ENCODE measurements around the gene ASF1B. TPM values are rescaled to one million over a fixed set of nuclear protein-coding genes. Genes with fewer than 3 reads are reported as not detected.

The ASF1B gene
- total and polyA plus RNA-seq, 4 donors, result 2.7 to 11.5 (median 8.6) TPM

DNA sequence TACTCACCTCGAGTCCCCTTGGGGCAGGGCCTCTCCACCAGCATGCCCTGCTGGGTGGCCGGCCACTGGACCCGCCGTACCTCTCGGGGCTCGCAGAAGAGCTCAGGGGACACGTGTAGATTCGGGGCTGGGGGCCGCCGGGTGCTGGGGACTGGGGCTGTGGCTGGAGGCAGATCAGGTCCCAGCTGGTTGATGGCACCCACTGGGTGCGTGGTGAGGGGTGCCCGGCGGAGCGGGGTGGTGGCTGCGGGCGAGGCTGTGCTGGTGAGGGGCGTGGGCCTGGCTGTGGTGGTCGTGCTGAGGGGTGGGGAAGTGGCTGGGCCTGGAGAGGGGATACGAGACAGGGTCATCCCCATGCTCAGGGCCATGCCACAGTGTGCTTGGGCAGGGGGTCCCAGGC, 24.9 kb upstream of the ASF1B start:
- DNase-seq (ENCODE audit: low read depth in 4 of 6, low spot score in 6 of 6), result no peak
- no peaks in the 10 kb centered on the region for H3K9me3 ChIP-seq (ENCODE audit: control insufficient read depth, insufficient read depth, low read length)
- no peaks in the 10 kb centered on the region for H3K27me3 ChIP-seq (ENCODE audit: control insufficient read depth, insufficient read depth, low read length)
- peaks cover 99% of the 10 kb centered on the region for H3K36me3 ChIP-seq (ENCODE audit: control insufficient read depth, insufficient read depth, low read length)
- H3K27ac ChIP-seq (ENCODE audit: low read depth, low read length), result no peak overlapping the region
- peaks cover 16% of the 10 kb centered on the region for H3K4me1 ChIP-seq (ENCODE audit: control insufficient read depth, insufficient read depth, low read length)
- no peak overlapping the region for H3K4me3 ChIP-seq (ENCODE audit: low read depth, low read length)
- WGBS (ENCODE audit: insufficient coverage), result 95% methylated on average over 19 of the region's 19 CpGs

DNA sequence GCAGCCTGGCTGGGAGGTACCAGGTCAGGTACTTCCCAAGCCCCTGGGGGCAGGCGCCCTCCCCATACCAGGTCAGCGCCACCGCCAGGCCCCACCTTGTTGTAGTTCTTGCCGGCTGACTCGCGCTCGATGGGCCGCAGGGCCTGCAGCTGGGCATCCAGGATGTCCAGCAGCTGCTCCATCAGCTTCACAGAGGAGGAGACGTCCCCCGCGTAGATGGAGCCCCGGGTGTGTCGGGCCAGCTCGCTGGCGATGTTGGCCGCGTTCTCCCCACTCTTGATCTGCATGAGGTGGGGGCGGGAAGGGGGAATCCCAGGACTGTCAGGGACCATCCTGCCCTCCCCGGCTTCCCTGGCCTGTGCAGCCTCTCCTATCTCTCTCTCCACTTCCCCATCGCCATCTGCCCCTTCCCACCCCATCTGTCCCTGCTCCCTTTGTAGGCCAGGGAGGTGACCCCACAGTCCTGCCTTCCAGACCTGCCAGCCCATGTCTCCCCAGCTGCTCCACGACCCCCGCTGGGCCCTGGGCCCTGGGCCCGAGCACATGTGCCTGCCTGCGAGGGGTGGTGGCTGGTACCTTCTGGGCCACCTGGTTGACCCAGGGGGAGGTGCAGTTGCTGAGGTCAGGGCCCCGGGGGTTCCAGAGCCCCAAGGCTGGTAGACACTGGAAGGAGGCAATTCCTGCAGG, 23.8 kb upstream of the ASF1B start:
- 74% methylated on average over 18 of the region's 25 CpGs for WGBS (ENCODE audit: insufficient coverage)
- peaks cover 98% of the 10 kb centered on the region for H3K36me3 ChIP-seq (ENCODE audit: control insufficient read depth, insufficient read depth, low read length)
- no peak for DNase-seq (ENCODE audit: low read depth in 4 of 6, low spot score in 6 of 6)

DNA sequence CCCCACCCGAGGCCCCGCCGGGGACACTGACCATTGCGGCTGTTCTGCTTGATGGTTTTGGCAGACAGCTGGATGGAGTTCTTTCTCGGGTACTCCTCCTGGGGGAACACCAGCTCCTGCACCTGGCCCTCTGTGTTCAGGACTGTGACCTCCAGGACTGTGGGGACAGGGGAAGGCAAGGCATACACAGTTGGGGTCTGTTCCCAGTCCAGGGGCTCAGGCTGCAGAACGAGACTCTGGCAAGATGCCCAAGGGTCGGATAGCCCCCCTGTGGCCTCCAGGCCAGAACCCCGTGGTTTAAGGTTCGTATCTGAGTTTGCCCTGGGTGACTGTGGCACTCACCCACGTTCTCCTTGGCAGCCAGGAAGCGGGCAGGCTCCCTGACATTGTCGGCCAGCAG, 22.7 kb upstream of the ASF1B start:
- DNase-seq (ENCODE audit: low read depth in 4 of 6, low spot score in 6 of 6), result no peak
- H3K27ac ChIP-seq (ENCODE audit: low read depth, low read length), result no peak overlapping the region
- H3K4me1 ChIP-seq (ENCODE audit: control insufficient read depth, insufficient read depth, low read length), result peaks cover 2% of the 10 kb centered on the region
- H3K9me3 ChIP-seq (ENCODE audit: control insufficient read depth, insufficient read depth, low read length), result no peaks in the 10 kb centered on the region
- H3K27me3 ChIP-seq (ENCODE audit: control insufficient read depth, insufficient read depth, low read length), result no peaks in the 10 kb centered on the region
- peaks cover 98% of the 10 kb centered on the region for H3K36me3 ChIP-seq (ENCODE audit: control insufficient read depth, insufficient read depth, low read length)
- no peak overlapping the region for H3K4me3 ChIP-seq (ENCODE audit: low read depth, low read length)
- WGBS (ENCODE audit: insufficient coverage), result 75% methylated on average over 12 of the region's 12 CpGs

More for the DNA sequence above, 23.8 kb upstream of the ASF1B start:
- no peaks in the 10 kb centered on the region for H3K9me3 ChIP-seq (ENCODE audit: control insufficient read depth, insufficient read depth, low read length)
- no peak overlapping the region for H3K4me3 ChIP-seq (ENCODE audit: low read depth, low read length)
- peaks cover 11% of the 10 kb centered on the region for H3K4me1 ChIP-seq (ENCODE audit: control insufficient read depth, insufficient read depth, low read length)
- H3K27ac ChIP-seq (ENCODE audit: low read depth, low read length), result no peak overlapping the region
- no peaks in the 10 kb centered on the region for H3K27me3 ChIP-seq (ENCODE audit: control insufficient read depth, insufficient read depth, low read length)

DNA sequence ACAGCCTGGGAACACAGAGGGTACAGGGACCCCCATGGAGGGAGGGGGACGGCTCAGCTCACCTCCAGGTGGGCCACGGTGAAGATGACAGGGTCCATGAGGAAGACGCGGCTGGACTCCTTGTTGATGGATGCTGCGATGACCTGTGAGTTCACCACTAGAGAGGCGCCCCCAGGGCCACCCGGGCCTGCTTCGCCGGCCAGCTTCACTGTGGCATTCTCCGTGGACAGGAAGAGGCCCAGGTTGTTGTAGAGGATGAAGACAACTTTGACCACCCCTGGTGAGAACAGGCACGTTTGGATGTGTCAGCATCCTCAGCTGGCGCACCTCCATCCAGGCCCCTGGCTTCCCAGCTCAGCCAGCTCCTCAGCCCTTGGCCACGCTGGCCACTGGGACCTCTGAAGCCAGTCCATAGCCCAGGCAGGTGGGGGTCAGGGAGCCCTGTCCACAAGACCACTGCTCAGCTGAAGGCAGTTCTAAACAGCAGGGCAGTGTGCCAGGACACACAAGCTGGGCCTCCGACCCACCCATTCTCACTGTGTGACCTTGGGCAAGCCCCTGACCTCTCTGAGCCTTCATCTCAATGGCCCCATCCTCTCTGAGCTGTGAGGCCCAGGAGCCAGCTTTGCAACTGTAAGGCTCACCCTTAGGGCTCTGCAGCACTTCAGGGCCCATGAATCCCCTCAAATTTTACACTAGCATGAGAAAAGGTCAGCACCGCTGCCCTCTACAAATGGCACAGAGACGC, 22.1 kb upstream of the ASF1B start:
- Histone ChIP-seq H3K4me1 (ENCODE audit: control insufficient read depth, insufficient read depth, low read length) (no peaks in the 10 kb centered on the region), H3K27ac (ENCODE audit: low read depth, low read length) (no peak overlapping the region), H3K4me3 (ENCODE audit: low read depth, low read length) (no peak overlapping the region), H3K36me3 (ENCODE audit: control insufficient read depth, insufficient read depth, low read length) (peaks cover 97% of the 10 kb centered on the region), H3K27me3 (ENCODE audit: control insufficient read depth, insufficient read depth, low read length) (no peaks in the 10 kb centered on the region), H3K9me3 (ENCODE audit: control insufficient read depth, insufficient read depth, low read length) (no peaks in the 10 kb centered on the region)
- WGBS (ENCODE audit: insufficient coverage), result 92% methylated on average over 15 of the region's 16 CpGs
- DNase-seq (ENCODE audit: low read depth in 4 of 6, low spot score in 6 of 6), result no peak

DNA sequence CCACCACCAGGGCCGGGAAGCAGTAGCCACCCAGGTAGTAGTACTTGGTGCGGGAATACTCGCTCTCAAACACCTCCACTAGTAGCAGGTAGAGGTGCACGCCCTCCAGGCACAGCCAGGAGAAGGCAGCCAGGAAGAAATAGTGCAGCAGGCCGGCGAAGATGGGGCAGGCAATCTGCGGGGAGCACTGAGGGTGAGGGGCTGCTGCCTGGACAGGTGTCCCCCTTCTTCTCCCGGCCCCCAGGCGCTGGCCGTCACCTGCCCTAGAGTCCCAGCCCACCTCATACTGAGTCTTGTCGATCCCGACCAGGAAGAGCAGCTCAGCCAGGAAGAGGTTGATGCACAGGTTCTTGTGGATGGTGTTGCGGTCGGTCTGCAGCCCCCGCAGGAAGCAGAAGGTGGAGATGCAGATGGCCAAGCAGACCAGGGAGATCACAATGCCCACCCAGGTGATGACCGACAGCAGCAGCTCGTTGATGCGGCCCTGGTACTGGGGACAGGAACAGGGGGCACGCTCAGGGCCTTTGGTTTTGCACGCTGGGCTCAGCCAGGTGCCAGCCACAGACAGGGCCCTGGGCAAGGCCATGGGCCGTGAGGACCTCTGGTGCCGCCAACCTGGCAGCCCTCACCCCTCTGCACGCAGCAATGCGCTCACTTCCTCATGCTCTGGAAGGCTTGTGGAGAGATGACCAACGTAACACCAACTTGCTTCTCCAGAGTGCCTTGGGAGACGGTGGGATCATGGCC, 20.8 kb upstream of the ASF1B start:
- Histone ChIP-seq H3K4me3 (ENCODE audit: low read depth, low read length) (no peak overlapping the region), H3K36me3 (ENCODE audit: control insufficient read depth, insufficient read depth, low read length) (peaks cover 97% of the 10 kb centered on the region), H3K27ac (ENCODE audit: low read depth, low read length) (no peak overlapping the region), H3K9me3 (ENCODE audit: control insufficient read depth, insufficient read depth, low read length) (no peaks in the 10 kb centered on the region), H3K4me1 (ENCODE audit: control insufficient read depth, insufficient read depth, low read length) (no peaks in the 10 kb centered on the region), H3K27me3 (ENCODE audit: control insufficient read depth, insufficient read depth, low read length) (no peaks in the 10 kb centered on the region)
- 93% methylated on average over 22 of the region's 26 CpGs for WGBS (ENCODE audit: insufficient coverage)
- DNase-seq (ENCODE audit: low read depth in 4 of 6, low spot score in 6 of 6), result no peak

DNA sequence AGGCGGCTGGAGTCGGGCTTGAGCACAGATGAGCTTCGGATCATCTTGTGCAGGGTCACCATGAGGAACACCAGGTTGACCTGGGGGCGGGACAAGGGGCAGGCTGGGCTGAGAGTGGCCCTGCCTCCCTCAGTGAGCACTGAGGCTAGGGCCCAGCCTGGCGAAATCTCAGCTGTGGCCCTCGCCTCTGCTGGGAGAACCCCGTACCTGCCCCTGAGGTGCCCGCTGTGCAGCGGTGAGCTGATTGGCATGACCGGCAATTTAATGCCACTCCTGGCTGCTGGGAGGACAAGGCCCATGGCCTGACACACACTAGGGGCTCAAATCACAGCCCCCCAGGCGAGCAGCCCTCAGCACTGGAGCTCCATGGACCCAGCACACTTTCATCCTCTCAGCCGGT, 19.7 kb upstream of the ASF1B start:
- no peak overlapping the region for H3K27ac ChIP-seq (ENCODE audit: low read depth, low read length)

DNA sequence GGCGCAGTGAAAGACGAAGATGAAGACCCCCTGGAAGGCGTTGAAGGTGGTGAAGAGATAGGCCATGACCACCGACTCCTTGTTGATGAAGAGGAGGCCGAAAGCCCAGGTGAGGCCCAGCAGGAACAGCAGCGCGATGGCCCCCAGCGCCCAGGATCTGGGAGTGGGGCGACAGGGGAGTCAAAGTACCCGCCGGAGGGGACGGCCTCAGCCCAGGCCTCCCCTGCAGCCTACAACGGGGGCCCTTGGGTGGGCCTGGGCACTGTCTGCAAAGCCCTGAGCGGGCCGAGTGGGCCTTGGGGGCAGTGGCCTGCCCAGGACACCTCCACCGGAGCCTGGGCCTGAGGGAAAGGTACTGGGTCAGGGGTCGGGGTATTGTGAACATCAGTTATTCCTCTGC, 19.0 kb upstream of the ASF1B start:
- H3K4me1 ChIP-seq (ENCODE audit: control insufficient read depth, insufficient read depth, low read length), result peaks cover 5% of the 10 kb centered on the region
- H3K36me3 ChIP-seq (ENCODE audit: control insufficient read depth, insufficient read depth, low read length), result peaks cover 97% of the 10 kb centered on the region
- DNase-seq (ENCODE audit: low read depth in 4 of 6, low spot score in 6 of 6), result no peak
- no peak overlapping the region for H3K27ac ChIP-seq (ENCODE audit: low read depth, low read length)
- over 99% methylated on average over 14 of the region's 17 CpGs for WGBS (ENCODE audit: insufficient coverage)
- no peaks in the 10 kb centered on the region for H3K9me3 ChIP-seq (ENCODE audit: control insufficient read depth, insufficient read depth, low read length)
- H3K27me3 ChIP-seq (ENCODE audit: control insufficient read depth, insufficient read depth, low read length), result no peaks in the 10 kb centered on the region
- no peak overlapping the region for H3K4me3 ChIP-seq (ENCODE audit: low read depth, low read length)

More for the DNA sequence above, 19.7 kb upstream of the ASF1B start:
- H3K9me3 ChIP-seq (ENCODE audit: control insufficient read depth, insufficient read depth, low read length), result no peaks in the 10 kb centered on the region
- H3K4me3 ChIP-seq (ENCODE audit: low read depth, low read length), result no peak overlapping the region
- H3K27me3 ChIP-seq (ENCODE audit: control insufficient read depth, insufficient read depth, low read length), result no peaks in the 10 kb centered on the region
- H3K36me3 ChIP-seq (ENCODE audit: control insufficient read depth, insufficient read depth, low read length), result peaks cover 97% of the 10 kb centered on the region
- WGBS (ENCODE audit: insufficient coverage), result 98% methylated on average over 10 of the region's 12 CpGs
- DNase-seq (ENCODE audit: low read depth in 4 of 6, low spot score in 6 of 6), result no peak
- H3K4me1 ChIP-seq (ENCODE audit: control insufficient read depth, insufficient read depth, low read length), result no peaks in the 10 kb centered on the region

DNA sequence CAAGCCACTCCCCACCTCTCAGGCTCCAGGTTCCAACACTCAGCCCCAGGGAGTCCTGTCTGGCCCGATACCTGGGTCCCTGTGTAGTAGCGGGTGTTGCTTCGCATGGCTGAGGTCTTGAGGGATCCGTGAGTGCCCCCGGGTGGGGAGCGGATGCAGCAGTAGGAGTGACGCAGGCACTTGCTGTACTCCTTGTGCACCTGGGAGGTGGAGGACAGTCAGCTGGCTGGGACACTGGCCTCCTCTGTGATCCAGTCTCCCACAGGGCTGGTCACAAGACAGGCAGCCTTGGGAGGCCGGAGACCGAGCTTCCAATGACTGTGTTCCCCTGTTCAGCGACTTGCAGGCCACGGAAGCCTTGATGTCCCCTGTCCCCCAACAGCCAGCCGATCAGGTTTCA, 16.3 kb upstream of the ASF1B start:
- 92% methylated on average over 12 of the region's 12 CpGs for WGBS (ENCODE audit: insufficient coverage)
- Histone ChIP-seq H3K27ac (ENCODE audit: low read depth, low read length) (no peak overlapping the region), H3K4me3 (ENCODE audit: low read depth, low read length) (no peak overlapping the region), H3K9me3 (ENCODE audit: control insufficient read depth, insufficient read depth, low read length) (no peaks in the 10 kb centered on the region), H3K4me1 (ENCODE audit: control insufficient read depth, insufficient read depth, low read length) (peaks cover 31% of the 10 kb centered on the region), H3K27me3 (ENCODE audit: control insufficient read depth, insufficient read depth, low read length) (no peaks in the 10 kb centered on the region), H3K36me3 (ENCODE audit: control insufficient read depth, insufficient read depth, low read length) (peaks cover 81% of the 10 kb centered on the region)
- no peak for DNase-seq (ENCODE audit: low read depth in 4 of 6, low spot score in 6 of 6)

DNA sequence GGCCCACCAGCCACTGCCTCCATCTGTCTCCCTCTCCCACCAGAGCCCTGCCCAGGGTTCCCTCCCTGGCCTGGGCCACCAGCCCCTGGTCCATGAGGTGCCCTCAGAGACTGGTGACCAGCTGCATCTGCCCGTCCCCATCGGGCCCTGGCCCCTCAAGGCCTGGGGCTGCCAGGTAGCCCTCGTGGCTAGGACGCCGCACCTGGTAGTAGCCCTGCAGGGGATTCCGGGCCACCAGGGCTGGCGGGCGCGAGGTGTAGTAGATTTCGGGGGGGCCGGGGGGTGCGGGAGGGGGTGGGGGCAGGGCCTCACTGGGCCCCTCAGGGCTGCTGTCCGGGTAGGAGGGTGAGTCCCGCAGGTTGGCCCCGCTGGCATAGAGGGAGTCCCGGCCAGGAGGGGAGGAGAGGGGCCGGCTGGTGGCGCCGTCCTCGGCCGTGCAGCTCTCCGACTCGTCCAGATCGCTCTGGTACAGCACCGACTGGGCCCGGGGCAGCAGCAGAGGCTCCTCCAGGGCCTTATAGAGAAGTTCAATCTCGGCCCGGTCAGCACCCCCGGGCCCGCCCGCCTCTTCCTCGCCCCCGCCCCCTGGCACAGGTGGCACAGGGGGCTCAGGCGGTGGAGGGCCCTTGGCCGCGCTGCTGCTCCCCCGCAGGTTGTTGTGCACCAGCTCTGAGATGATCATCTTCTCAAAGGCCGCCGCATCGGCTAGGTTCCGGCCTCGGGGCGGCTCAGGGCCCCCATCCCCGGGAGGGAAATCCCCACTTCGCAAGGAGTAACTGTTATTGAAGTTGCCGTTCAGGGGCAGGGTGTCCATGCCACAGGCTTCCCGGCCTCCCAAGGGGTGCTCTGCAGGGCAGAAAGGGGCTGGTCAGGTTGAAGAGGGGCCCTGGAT, 14.6 kb upstream of the ASF1B start:
- DNase-seq (ENCODE audit: low read depth in 4 of 6, low spot score in 6 of 6), result no peak
- Histone ChIP-seq H3K4me1 (ENCODE audit: control insufficient read depth, insufficient read depth, low read length) (peaks cover 34% of the 10 kb centered on the region), H3K27ac (ENCODE audit: low read depth, low read length) (peak overlapping the region; percentile 79), H3K4me3 (ENCODE audit: low read depth, low read length) (no peak overlapping the region), H3K27me3 (ENCODE audit: control insufficient read depth, insufficient read depth, low read length) (no peaks in the 10 kb centered on the region), H3K36me3 (ENCODE audit: control insufficient read depth, insufficient read depth, low read length) (peaks cover 64% of the 10 kb centered on the region), H3K9me3 (ENCODE audit: control insufficient read depth, insufficient read depth, low read length) (no peaks in the 10 kb centered on the region)
- WGBS (ENCODE audit: insufficient coverage), result 90% methylated on average over 37 of the region's 47 CpGs

Data from spinal cord (tissue), 10 donors.